Measurements from ENCODE around the gene ANKRD44.

Gene ANKRD44

DNA sequence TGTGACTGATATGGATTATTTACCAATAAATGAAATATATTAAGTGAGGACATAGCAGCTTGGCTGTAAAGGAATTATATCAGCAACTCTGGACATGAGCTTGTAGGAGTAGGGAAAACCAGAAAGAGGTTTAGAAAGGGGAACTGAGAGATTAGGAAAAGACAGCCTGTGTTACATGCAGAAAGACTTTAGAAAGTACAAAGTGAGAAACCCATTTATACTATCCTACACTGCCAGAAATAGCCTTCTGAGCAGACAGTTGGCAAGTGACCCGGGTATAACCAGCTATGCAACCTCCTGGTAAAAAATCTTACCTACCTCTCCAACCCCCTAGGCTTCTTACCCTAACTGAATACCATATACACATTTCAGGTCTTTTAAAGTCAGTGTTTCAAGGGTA lies 134.1 kb downstream of the ANKRD44 start:
- no peak overlapping the region for H3K9ac ChIP-seq (ENCODE audit: low read depth, low read length)
- H3K4me3 ChIP-seq (ENCODE audit: low read depth in 1 of 2, low read length in 2 of 2), result no peak overlapping the region
- H3K79me2 ChIP-seq (ENCODE audit: insufficient read depth, low read length), result no peaks in the 10 kb centered on the region
- no peak for TF ChIP-seq EZH2 (IDR thresholded peaks at IDR 0.05; ENCODE audit: borderline replicate concordance, low read depth, low read length, severe bottlenecking)
- TF ChIP-seq, protein P1, sequence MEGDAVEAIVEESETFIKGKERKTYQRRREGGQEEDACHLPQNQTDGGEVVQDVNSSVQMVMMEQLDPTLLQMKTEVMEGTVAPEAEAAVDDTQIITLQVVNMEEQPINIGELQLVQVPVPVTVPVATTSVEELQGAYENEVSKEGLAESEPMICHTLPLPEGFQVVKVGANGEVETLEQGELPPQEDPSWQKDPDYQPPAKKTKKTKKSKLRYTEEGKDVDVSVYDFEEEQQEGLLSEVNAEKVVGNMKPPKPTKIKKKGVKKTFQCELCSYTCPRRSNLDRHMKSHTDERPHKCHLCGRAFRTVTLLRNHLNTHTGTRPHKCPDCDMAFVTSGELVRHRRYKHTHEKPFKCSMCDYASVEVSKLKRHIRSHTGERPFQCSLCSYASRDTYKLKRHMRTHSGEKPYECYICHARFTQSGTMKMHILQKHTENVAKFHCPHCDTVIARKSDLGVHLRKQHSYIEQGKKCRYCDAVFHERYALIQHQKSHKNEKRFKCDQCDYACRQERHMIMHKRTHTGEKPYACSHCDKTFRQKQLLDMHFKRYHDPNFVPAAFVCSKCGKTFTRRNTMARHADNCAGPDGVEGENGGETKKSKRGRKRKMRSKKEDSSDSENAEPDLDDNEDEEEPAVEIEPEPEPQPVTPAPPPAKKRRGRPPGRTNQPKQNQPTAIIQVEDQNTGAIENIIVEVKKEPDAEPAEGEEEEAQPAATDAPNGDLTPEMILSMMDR (IDR thresholded peaks at IDR 0.05; ENCODE audit: borderline replicate concordance, extremely low read depth, low read length, poor library complexity, severe bottlenecking), result no peak
- ATAC-seq (ENCODE audit: insufficient read depth, low read depth) (no peak), DNase-seq (no peak)
- H3K4me2 ChIP-seq (ENCODE audit: insufficient read depth, low read length), result no peak overlapping the region
- no peaks in the 10 kb centered on the region for H3K9me3 ChIP-seq (ENCODE audit: insufficient read depth, low read length, severe bottlenecking)
- no peaks in the 10 kb centered on the region for H3K27me3 ChIP-seq (ENCODE audit: insufficient read depth, low read length, poor library complexity)
- H4K20me1 ChIP-seq (ENCODE audit: insufficient read depth, low read length), result no peaks in the 10 kb centered on the region
- H3K27ac ChIP-seq (ENCODE audit: low read length), result no peak overlapping the region
- no peaks in the 10 kb centered on the region for H3K4me1 ChIP-seq (ENCODE audit: insufficient read depth, low read length)
- H2AFZ ChIP-seq (ENCODE audit: low read depth, low read length), result no peak overlapping the region
- no peaks in the 10 kb centered on the region for H3K36me3 ChIP-seq (ENCODE audit: insufficient read depth, low read length)

DNA sequence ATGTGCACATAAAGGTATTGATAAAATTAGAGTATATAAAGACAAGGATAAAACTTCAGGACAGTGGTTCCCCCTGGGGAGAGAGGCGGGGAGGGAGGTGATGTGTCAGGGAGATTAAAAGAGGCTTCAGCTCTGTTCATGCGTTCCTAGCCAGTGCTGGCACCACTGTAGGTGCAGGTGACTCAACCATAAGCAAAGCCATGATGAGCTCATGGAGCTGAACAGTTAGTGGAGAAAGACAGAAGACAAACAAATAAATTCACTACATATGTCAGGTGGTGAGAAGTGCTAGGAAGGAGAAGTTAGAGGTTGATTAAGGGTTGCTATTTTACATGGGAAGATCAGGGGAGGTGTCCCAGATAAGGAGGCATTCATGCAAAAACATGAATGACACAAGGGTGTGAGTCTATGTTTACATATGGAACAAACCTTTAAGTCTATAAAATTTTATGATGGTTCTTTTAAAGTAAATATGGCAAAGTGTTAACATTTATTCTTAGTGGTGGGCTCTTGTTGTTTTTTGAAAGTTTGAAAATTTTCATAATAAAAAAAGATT lies 136.0 kb downstream of the ANKRD44 start:
- no peak for ATAC-seq (ENCODE audit: insufficient read depth, low read depth)
- Histone ChIP-seq H3K4me3 (ENCODE audit: low read depth in 1 of 2, low read length in 2 of 2) (no peak overlapping the region), H2AFZ (ENCODE audit: low read depth, low read length) (no peak overlapping the region), H3K36me3 (ENCODE audit: insufficient read depth, low read length) (no peaks in the 10 kb centered on the region), H3K9me3 (ENCODE audit: insufficient read depth, low read length, severe bottlenecking) (no peaks in the 10 kb centered on the region), H3K9ac (ENCODE audit: low read depth, low read length) (no peak overlapping the region), H3K27me3 (ENCODE audit: insufficient read depth, low read length, poor library complexity) (no peaks in the 10 kb centered on the region), H3K79me2 (ENCODE audit: insufficient read depth, low read length) (no peaks in the 10 kb centered on the region), H3K4me1 (ENCODE audit: insufficient read depth, low read length) (no peaks in the 10 kb centered on the region), H3K27ac (ENCODE audit: low read length) (no peak overlapping the region), H3K4me2 (ENCODE audit: insufficient read depth, low read length) (no peak overlapping the region), H4K20me1 (ENCODE audit: insufficient read depth, low read length) (no peaks in the 10 kb centered on the region)
- no peak for TF ChIP-seq EZH2 (IDR thresholded peaks at IDR 0.05; ENCODE audit: borderline replicate concordance, low read depth, low read length, severe bottlenecking)
- TF ChIP-seq, protein P1 (IDR thresholded peaks at IDR 0.05; ENCODE audit: borderline replicate concordance, extremely low read depth, low read length, poor library complexity, severe bottlenecking), result no peak
- no peak for DNase-seq

DNA sequence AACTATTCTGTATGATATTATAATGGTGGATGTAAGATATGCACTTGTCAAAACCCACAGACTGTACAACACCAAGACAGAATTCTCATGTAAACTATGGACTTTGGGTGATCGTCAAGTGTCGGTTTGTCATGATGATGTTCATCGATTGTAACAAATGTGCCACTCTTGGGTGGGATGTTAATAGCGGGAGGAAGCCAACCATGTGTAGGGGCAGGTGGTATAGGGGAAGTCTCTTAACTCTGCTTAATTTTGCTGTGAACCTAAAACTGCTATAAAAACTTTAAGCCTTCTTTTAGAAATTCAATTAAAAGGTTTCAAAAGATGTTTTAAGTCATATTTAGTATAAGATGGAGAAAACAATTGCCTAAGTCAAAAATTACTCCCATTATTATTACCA lies 139.0 kb downstream of the ANKRD44 start:
- no peak for ATAC-seq (ENCODE audit: insufficient read depth, low read depth)
- H3K4me2 ChIP-seq (ENCODE audit: insufficient read depth, low read length), result no peak overlapping the region

More for the DNA sequence above, 139.0 kb downstream of the ANKRD44 start:
- no peaks in the 10 kb centered on the region for H3K9me3 ChIP-seq (ENCODE audit: insufficient read depth, low read length, severe bottlenecking)
- DNase-seq, result no peak
- H3K79me2 ChIP-seq (ENCODE audit: insufficient read depth, low read length), result no peaks in the 10 kb centered on the region
- no peak overlapping the region for H2AFZ ChIP-seq (ENCODE audit: low read depth, low read length)
- no peaks in the 10 kb centered on the region for H3K27me3 ChIP-seq (ENCODE audit: insufficient read depth, low read length, poor library complexity)
- no peaks in the 10 kb centered on the region for H4K20me1 ChIP-seq (ENCODE audit: insufficient read depth, low read length)
- no peaks in the 10 kb centered on the region for H3K4me1 ChIP-seq (ENCODE audit: insufficient read depth, low read length)
- H3K4me3 ChIP-seq (ENCODE audit: low read depth in 1 of 2, low read length in 2 of 2), result no peak overlapping the region
- H3K9ac ChIP-seq (ENCODE audit: low read depth, low read length), result no peak overlapping the region
- no peak overlapping the region for H3K27ac ChIP-seq (ENCODE audit: low read length)
- no peaks in the 10 kb centered on the region for H3K36me3 ChIP-seq (ENCODE audit: insufficient read depth, low read length)
- TF ChIP-seq EZH2 (IDR thresholded peaks at IDR 0.05; ENCODE audit: borderline replicate concordance, low read depth, low read length, severe bottlenecking), result no peak
- TF ChIP-seq, protein P1 (IDR thresholded peaks at IDR 0.05; ENCODE audit: borderline replicate concordance, extremely low read depth, low read length, poor library complexity, severe bottlenecking), result no peak
